Suprapubic skin (tissue), 4 donors: ENCODE data around the gene EML4. TPM values are rescaled to one million over a fixed set of nuclear protein-coding genes. Genes with fewer than 3 reads are reported as not detected.

Experiments
- DNase-seq, 2 donors: peaks; one replicate each; pipeline ENCODE4 v3.0.0-alpha.2; 2019; ENCODE audit warnings: low spot score in 2 of 2
- H3K27ac ChIP-seq: fragments of 200-600 bp; sonication (generic); one replicate; pipeline ENCODE4 v1.5.1; 2019
- H3K27me3 ChIP-seq: fragments of 200-600 bp; sonication (generic); one replicate; pipeline ENCODE4 v1.5.1; 2019
- H3K36me3 ChIP-seq: fragments of 200-600 bp; sonication (generic); one replicate; pipeline ENCODE4 v1.5.1; 2019
- H3K4me1 ChIP-seq: fragments of 200-600 bp; sonication (generic); one replicate; pipeline ENCODE4 v1.5.1; 2019
- H3K4me3 ChIP-seq: fragments of 200-600 bp; sonication (generic); one replicate; pipeline ENCODE4 v1.5.1; 2019; ENCODE audit warnings: mild to moderate bottlenecking
- H3K9me3 ChIP-seq: fragments of 200-600 bp; sonication (generic); one replicate; pipeline ENCODE4 v1.5.1; 2019
- CTCF ChIP-seq, 2 donors: fragments of 200-600 bp in 1 of 2; fragments of 450-650 bp in 1 of 2; sonication (generic) in 1 of 2; IDR thresholded peaks; one replicate each; pipeline ENCODE4 v1.5.1; 2016 to 2019; ENCODE audit warnings: antibody characterized with exemption in 2 of 2, mild to moderate bottlenecking in 1 of 2, moderate library complexity in 1 of 2
- EP300 ChIP-seq: sonication (generic); formaldehyde crosslinking; IDR thresholded peaks from one replicate; pipeline ENCODE4 v1.6.1; 2017; ENCODE audit warnings: antibody characterized with exemption
- POLR2A ChIP-seq, 2 donors: fragments of 450-650 bp; IDR thresholded peaks; one replicate each; pipeline ENCODE4 v1.6.1; 2017; ENCODE audit warnings: antibody characterized with exemption in 2 of 2, mild to moderate bottlenecking in 2 of 2, moderate library complexity in 2 of 2
- POLR2AphosphoS5 ChIP-seq, 3 donors: sonication (generic); formaldehyde crosslinking; IDR thresholded peaks; one replicate each; pipeline ENCODE4 v1.6.1; 2017; ENCODE audit warnings: antibody characterized with exemption in 3 of 3
- WGBS: methylation state at CpG from one replicate; pipeline ENCODE4 v1.1.5; 2018; 5-methylcytosine and 5-hydroxymethylcytosine counted together
- total RNA-seq, 4 donors: library from RNA; depleted of rRNA; stranded (reverse); fragments of >200 nt; gene quantifications; one replicate each; pipeline ENCODE4 v1.1.0, GENCODE V29; 2016

EML4 gene
- total RNA-seq, 4 donors from 2014 or later = 38.9 to 67.1 (median 43.3) TPM

GRCh38 chr2:42164971-42165370 lies 4.2 kb upstream of the EML4 start:
- H3K4me1 ChIP-seq = peaks cover 15% of the 10 kb centered on the region
- no peaks in the 10 kb centered on the region for H3K9me3 ChIP-seq
- no peak for DNase-seq
- H3K27ac ChIP-seq = peak overlapping the region; percentile 54
- no peaks in the 10 kb centered on the region for H3K27me3 ChIP-seq
- WGBS = 48% methylated on average over 1 of the region's 1 CpG
- H3K4me3 ChIP-seq = no peak overlapping the region
- no peaks in the 10 kb centered on the region for H3K36me3 ChIP-seq
- TF ChIP-seq CTCF (IDR thresholded peaks at IDR 0.05) = no peak
- TF ChIP-seq POLR2AphosphoS5 (IDR thresholded peaks at IDR 0.05) = no peak
- no peak for TF ChIP-seq POLR2A (IDR thresholded peaks at IDR 0.05)
- no peak for TF ChIP-seq EP300

- Histone ChIP-seq H3K27me3 (no peaks in the 10 kb centered on the region), H3K27ac (no peak overlapping the region), H3K36me3 (no peaks in the 10 kb centered on the region), H3K9me3 (no peaks in the 10 kb centered on the region), H3K4me1 (peaks cover 40% of the 10 kb centered on the region), H3K4me3 (no peak overlapping the region)
- TF ChIP-seq EP300 (no peak), CTCF (IDR thresholded peaks at IDR 0.05) (no peak), POLR2AphosphoS5 (IDR thresholded peaks at IDR 0.05) (no peak), POLR2A (IDR thresholded peaks at IDR 0.05) (no peak)
- 36% methylated on average over 2 of the region's 2 CpGs for WGBS
- no peak for DNase-seq
Measured at GRCh38 chr2:42167458-42167857, 1.7 kb upstream of the EML4 start.

- Histone ChIP-seq H3K4me1 (peaks cover 44% of the 10 kb centered on the region), H3K27me3 (no peaks in the 10 kb centered on the region), H3K27ac (peak overlapping the region; percentile 71), H3K9me3 (no peaks in the 10 kb centered on the region), H3K36me3 (no peaks in the 10 kb centered on the region), H3K4me3 (peak overlapping the region; percentile 80)
- TF ChIP-seq EP300 (no peak), POLR2AphosphoS5 (IDR thresholded peaks at IDR 0.05) (no peak), POLR2A (IDR thresholded peaks at IDR 0.05) (no peak), CTCF (IDR thresholded peaks at IDR 0.05) (no peak)
- WGBS = 79% methylated on average over 15 of the region's 16 CpGs
- DNase-seq = no peak
Measured at GRCh38 chr2:42168459-42169099, 574 bp upstream of the EML4 start.

- peak overlapping the region; percentile 92 for H3K27ac ChIP-seq
- no peak for DNase-seq
- H3K9me3 ChIP-seq = no peaks in the 10 kb centered on the region
- no peak for TF ChIP-seq CTCF (IDR thresholded peaks at IDR 0.05)
- no peak for TF ChIP-seq POLR2A (IDR thresholded peaks at IDR 0.05)
- no peak for TF ChIP-seq POLR2AphosphoS5 (IDR thresholded peaks at IDR 0.05)
- TF ChIP-seq EP300 = no peak
- H3K4me1 ChIP-seq = peaks cover 40% of the 10 kb centered on the region
- H3K27me3 ChIP-seq = no peaks in the 10 kb centered on the region
- WGBS = under 1% methylated on average over 10 of the region's 10 CpGs
- peak overlapping the region; percentile 80 for H3K4me3 ChIP-seq
- no peaks in the 10 kb centered on the region for H3K36me3 ChIP-seq
Measured at GRCh38 chr2:42169874-42170521, 845 bp downstream of the EML4 start.

- no peak for TF ChIP-seq POLR2A (IDR thresholded peaks at IDR 0.05)
- no peak for TF ChIP-seq POLR2AphosphoS5 (IDR thresholded peaks at IDR 0.05)
- TF ChIP-seq EP300 = no peak
- no peak for TF ChIP-seq CTCF (IDR thresholded peaks at IDR 0.05)
- Histone ChIP-seq H3K27ac (no peak overlapping the region), H3K9me3 (no peaks in the 10 kb centered on the region), H3K4me1 (peaks cover 36% of the 10 kb centered on the region), H3K27me3 (no peaks in the 10 kb centered on the region), H3K36me3 (no peaks in the 10 kb centered on the region), H3K4me3 (peak overlapping the region; percentile 80)
- no peak for DNase-seq
- 52% methylated on average over 9 of the region's 9 CpGs for WGBS
Measured at GRCh38 chr2:42170619-42171395, 1.7 kb downstream of the EML4 start.
